Esophagus muscularis mucosa (tissue), 3 donors: ENCODE data around the gene ZIC4.

Experiments
- POLR2AphosphoS5 ChIP-seq, 2 donors: sonication (generic); formaldehyde crosslinking; IDR thresholded peaks; one replicate each; pipeline ENCODE4 v1.6.1; 2017; ENCODE audit warnings: antibody characterized with exemption in 2 of 2
- TF ChIP-seq, protein P1 (sequence below), 3 experiments: fragments of 200-600 bp in 2 of 3; fragments of 450-650 bp in 1 of 3; sonication (generic) in 2 of 3; IDR thresholded peaks; one replicate each; pipeline ENCODE4 v1.5.1; 2017 to 2019; ENCODE audit warnings: antibody characterized with exemption in 3 of 3, mild to moderate bottlenecking in 2 of 3, moderate library complexity in 1 of 3

DNA sequence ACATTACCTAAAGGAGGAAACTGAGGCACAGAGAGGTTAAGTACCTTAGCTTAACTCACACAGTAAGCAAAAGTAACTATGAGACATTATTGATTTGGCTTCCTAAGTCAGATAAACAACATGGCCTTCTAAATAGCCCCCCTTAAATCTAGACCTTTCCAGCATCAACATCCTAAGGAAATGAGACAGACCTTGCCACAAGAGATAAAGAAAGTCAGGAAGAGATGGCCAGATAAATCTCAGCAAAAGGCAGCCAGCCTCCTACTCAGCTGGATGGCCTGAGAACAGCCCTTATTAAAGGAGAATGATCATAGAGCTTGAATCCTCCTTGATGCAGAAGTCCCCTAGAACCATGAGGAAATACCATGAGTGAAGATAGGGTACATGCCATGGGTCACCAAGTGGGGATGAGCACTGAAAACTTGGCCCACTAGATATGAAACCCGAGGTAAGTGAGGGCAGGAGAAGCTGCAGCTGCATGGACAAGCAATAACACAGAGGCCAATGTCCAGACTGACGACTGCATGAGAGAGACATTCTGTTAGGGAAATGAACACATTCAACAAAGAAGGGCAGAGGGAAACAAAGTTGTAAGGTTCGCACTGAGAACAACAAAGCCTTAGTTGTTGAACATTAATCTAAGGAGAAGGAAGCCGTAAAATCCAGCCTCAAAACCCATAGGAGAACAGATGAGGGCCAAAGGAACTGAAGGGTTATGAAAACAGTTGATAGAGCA, 69.6 kb downstream of the ZIC4 start:
- TF ChIP-seq, protein P1, sequence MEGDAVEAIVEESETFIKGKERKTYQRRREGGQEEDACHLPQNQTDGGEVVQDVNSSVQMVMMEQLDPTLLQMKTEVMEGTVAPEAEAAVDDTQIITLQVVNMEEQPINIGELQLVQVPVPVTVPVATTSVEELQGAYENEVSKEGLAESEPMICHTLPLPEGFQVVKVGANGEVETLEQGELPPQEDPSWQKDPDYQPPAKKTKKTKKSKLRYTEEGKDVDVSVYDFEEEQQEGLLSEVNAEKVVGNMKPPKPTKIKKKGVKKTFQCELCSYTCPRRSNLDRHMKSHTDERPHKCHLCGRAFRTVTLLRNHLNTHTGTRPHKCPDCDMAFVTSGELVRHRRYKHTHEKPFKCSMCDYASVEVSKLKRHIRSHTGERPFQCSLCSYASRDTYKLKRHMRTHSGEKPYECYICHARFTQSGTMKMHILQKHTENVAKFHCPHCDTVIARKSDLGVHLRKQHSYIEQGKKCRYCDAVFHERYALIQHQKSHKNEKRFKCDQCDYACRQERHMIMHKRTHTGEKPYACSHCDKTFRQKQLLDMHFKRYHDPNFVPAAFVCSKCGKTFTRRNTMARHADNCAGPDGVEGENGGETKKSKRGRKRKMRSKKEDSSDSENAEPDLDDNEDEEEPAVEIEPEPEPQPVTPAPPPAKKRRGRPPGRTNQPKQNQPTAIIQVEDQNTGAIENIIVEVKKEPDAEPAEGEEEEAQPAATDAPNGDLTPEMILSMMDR (IDR thresholded peaks at IDR 0.05), result no peak
- no peak for TF ChIP-seq POLR2AphosphoS5 (IDR thresholded peaks at IDR 0.05)
